HG03175 (cell line): ENCODE data around the gene PNPLA4.

ENCODE experiments used
- ATAC-seq: cut with Tn5 transposase; IDR thresholded peaks from one replicate; pipeline ENCODE4 v1.9.1; 2021; ENCODE audit warnings: mild to moderate bottlenecking, moderate library complexity; ENCODE audit not compliant: unreplicated experiment

PNPLA4 gene, protein sequence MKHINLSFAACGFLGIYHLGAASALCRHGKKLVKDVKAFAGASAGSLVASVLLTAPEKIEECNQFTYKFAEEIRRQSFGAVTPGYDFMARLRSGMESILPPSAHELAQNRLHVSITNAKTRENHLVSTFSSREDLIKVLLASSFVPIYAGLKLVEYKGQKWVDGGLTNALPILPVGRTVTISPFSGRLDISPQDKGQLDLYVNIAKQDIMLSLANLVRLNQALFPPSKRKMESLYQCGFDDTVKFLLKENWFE

DNA sequence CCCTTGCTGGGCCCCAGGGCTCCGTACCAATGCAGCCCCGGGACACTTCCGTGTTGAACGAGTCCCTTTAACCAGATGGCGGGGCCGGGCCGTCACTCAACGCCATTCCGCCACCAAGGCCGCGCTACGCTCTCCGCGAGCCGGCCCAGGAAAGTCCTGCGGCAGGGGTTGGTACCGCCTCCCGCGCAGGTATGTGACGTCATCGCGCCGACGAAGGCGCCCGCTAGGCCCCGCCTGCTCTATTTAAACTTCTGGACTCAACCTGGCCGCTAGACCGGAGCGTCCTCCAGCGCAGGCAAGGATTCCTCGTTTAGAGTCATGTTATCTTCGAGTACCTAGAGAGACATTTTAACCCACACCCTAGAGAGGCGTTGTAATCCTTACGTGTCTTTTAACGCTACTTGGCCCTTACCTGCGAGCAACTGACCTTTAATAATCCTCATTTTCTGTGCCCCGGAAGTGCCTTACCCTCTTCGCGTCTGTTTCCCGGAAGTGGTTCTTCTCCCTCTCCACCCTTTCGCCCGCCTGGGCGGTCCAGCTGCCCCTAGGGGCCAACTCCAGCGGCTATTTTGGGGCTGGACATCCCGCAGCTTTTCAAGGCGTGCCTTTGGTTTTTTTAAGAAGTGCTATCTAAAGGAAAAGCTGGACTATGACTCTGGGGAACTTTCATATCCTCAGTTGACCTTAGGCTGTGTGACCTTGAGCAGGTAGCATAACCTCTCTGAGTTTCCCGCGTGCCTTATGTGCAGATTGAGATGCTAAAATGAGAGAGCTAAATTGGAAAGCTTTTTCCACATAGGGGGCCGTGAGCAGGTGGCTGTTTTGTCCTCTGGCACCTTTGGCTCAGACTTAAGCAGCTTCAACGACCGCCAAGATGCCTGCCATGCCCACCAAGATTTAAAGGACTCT lies at the start of gene PNPLA4:
Gene PNPLA4 (minus strand): TSS at position 155 of the 909 bp plus-strand sequence. CDS start 1,294 bp downstream, outside the sequence.
- peak; percentile 91 for ATAC-seq

DNA sequence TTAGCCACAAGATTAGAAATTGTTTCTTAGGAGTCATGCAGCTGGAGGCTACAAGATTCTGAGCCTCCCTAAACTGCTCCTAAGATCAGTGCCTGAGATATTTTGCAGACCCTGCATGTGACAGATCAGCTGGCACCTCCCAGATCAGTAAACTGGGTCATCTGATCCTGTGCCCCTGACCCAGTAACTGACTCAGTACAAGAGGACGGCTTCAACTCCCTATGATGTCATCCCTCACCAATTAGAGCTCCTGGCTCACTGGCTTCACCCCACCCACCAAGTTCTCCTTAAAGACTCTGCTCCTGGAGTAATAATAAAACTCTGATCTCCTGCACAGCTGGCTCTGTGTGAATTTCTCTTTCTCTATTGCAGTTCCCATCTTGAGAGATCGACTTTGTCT lies 45.4 kb upstream of the PNPLA4 start:
- no peak for ATAC-seq

DNA sequence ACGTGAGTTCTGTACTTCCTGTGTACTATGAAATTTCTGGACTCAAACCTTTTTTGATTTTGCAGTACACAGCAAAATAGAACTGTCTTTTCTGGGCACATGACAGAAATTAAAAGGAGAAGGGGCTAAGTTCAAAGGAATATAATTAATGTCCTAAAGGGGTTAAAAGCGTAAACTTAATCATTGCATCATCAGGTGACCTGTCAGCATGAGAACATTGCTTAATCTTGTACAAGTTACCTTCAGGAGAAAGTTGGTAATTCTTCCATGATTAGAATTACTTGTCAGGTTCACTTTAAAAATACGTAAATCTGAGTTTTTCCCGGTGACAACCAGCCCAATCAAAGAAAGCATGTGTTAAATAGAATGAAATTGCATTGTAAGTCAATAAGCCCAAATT lies 43.2 kb upstream of the PNPLA4 start:
- ATAC-seq = no peak

DNA sequence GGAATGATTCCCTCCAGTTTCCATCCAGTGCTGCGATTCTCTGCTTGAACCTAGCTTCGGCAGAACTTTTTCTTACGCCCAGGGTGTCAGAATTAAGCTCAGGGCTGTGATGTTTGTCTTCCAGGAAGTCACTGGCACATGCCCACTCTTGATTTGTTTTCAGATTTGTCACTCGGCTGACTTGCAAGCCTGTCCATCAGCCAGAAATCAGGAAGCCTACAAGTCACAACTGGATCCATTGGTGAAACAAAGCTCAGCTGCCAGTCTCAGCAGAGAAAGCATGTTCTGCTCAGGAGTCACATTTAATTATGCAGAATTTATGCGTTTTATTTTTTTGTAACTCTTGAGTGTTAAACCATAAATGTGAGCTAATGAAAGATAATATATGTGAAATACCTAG lies 38.2 kb upstream of the PNPLA4 start:
- ATAC-seq = no peak

DNA sequence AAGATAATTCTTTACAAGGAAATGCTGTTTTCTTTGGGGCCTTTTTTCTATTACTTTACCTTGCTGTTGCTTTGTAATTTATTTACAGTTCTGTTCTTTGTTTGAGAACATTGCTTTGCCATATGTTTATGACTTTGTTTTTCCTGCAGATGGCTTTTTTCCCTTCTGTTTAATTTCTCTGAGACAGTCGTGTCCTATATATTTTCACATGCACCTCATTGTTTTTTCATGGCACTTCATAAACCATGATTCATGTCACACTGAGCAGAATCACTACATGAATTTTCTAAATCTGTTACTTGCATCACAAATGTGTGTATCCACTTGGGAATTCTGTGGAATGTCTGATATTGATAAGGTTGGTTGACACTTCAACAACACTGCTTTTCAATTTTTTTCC lies 33.0 kb upstream of the PNPLA4 start:
- no peak for ATAC-seq

DNA sequence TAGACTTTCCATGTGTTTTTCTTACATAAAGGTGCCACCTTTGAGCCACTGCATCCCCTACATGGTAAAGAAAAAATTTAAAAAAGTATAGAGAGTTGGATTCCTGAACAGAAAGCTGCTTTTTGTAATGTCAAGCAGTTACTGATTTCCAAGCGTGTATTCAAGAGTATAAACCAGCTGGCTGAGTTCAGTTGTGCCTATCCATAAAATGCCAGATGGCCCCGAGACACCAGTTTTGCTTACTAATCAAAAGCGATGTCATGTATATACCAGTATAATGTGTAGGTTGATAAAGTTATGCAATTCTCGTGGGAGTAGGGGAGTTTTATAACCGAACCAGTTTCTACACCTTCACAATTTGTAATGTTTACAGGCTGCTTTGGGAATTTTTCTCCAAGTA lies 26.2 kb upstream of the PNPLA4 start:
- ATAC-seq = no peak

DNA sequence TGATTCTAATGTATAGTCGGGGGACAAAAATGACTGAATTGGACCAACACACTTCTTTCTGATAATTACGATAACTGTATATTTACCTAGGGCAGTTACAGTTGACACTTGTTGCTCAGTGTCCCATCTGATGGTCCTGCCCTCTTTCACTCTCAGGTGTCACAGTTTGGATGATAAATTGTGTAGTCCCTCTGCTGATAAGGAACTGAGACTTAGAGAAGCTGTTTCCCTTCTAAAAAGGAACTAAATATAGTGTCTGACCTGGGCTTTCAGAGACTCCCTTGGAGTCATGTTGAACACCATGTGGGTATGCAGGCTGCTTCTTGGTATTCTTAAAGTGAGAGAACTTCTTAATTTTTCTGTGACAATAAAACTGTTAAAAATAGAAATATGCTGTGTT lies 23.7 kb upstream of the PNPLA4 start:
- peak; percentile 97 for ATAC-seq

DNA sequence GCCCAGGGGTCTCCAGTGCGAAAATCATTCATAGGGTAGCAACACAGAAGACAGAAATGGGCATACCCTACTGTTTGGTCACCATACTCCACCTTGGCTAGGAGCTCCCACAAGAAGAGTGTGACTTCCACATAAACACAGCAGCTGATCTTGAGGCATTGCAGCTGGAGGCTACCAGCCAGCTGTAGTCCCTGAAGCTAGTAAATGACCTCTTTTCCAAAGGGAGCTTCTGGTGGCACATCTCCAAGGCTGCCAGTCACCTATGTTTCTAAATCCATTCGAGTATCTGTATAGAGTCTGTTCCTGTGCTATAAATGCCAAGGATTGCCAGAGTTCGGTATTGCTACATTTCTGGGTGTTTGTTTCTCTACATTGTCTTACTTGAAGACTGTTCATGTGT lies 21.3 kb upstream of the PNPLA4 start:
- no peak for ATAC-seq

DNA sequence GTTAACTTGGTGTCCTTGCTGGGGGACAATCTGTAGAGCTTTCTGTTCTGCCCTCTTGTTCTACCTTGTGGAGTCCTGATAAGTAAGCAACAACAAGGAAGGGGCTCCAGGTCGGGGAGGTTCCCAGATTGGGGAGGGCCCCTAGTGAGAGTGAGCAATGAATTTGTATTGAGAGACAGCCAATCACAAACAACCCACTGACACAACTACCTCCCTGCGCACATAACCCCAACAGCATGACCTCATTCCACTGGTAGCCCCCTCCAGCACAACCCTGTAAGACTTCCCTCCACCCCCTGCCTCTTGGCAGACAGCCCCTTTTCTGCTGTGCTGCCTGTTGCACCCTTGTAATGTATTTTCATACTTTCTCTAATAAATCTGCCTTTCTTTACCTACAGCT lies 19.7 kb upstream of the PNPLA4 start:
- no peak for ATAC-seq

DNA sequence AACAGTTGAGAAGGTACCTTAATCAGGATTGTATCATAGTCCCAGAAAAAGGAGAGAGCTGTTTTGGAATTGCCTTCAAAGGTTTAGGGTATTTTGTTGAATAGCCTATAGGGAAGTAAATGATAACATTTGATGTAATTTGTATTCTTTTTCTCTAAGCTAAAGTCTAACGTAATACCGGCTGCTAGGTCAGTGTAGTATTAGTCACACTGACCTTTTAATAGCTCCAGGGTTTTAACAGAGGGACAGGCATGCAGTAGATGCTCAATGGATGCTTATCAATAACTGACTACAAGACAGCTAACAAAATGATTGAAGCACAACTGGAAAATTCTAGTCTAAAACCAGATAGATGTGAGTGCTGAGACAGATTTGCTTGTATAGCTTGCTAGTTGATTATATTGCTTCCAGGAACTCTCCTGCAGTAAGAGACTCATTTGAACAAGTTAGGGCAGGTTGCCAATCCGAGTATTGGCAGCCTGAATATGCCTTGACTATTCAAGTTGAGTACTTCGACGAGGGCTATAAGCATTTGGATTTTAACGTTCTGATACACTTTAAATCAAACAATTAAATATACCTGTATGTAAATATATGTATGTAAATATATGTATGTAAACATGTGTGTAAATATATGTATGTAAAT lies 16.5 kb upstream of the PNPLA4 start:
- no peak for ATAC-seq

DNA sequence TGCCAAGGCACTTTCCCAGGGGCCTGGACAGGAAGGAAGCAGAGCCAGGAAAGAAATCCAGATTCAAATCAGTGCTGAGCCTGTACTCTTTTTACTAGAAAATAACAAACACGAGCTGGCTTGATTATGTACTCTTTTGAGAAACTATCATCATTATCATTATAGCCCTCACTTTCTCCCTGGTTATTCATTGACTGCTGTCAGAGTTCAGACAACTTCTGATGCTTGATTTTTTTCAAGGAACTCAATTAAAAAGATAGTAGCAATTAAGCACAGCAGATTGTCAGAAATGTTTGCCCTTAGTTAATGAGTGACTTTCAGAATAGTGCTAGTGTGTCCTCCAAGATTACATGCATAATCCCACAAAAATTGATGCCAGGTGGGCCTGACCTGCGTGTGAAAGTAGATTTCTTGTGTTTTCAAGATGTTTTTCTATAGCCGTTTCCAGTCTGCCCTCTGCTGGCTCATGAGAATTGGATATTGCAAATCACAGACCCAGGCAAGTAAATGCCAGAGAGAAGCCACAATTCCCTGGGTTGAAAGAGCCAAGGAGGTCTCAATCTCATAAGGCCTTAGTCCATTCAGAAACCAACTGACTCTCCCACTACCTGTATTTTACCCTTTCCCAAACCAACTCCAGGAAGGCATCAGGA lies 14.3 kb upstream of the PNPLA4 start:
- no peak for ATAC-seq

DNA sequence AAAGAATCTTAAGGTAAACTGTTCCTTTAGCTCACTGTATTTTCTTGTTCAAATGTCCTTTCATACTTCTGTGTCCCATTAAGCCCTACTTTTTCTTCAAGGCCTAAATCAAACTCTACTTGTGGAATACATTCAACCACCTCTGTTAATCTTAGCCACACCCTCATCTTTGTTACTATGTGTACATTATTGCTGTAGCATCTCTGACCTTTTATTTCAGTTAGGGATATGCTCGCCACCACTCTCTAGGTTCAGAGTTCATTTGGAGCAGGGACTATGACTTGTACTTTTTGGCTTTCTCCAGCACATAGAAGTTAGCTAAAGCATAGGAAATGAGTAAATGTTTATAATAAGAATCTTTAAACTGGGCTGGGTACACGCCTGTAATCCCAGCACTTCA lies 6.8 kb upstream of the PNPLA4 start:
- ATAC-seq = no peak

DNA sequence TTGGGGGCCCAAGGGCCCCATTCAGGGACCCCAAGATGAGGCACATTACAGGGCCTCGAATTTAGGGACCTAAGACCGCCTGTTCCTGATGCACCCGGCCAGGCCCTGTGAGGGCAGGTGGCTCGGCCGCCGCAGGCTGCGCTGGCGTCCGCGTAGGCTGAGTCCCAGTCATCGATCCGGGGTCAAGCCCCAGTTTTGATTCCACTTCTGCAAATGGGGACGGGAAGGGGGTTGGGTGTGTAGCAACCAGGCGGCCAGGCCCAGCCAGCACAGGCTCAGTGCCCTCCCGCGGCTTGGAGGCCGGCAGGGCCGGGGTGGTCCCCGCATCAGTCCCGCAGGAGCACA lies 327 bp downstream of the PNPLA4 start:
- peak; percentile 50 for ATAC-seq

DNA sequence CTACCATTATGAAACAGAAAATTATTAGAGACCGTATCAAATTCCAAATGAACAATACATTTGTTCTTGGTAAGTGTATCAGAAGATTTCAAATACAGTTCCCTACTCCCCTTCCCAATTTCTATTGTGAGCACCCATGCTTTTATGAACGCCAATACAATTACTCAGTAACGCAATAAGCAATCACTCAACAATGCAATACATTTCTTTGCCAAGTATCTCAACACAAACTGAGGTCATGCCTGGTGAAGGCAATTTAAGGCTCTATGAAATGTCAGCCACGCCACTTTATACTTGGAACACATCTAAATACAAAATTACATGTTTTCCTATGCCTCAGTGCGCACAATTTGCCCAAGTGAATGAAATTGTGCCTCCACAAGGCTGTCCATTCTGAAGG lies 712 bp downstream of the PNPLA4 start:
- ATAC-seq = no peak

DNA sequence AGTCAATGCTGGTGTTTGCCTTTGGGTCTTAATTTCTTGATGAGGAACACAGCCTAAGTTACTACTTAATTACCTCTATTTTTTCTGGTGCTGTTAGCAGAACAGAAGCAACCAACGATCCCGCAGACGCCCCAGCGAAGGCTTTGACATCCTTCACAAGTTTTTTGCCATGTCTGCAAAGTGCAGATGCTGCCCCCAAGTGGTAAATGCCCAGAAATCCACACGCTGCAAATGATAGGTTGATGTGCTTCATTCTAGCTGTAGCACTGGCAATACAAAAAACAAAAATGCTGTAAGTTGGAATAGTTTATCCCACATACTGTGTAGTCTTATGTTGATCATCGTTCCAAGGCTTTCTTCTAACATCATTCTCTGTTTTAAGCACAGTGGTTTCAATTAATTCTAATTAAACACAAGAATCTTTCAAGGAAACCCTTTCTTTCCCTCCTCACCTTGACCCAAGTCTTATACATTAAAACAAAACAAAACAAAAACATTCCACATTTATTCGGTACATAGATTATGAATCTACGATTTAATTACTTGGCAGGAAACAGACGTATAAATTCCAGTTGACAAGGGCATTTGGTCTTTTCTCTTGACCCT lies 1.2 kb downstream of the PNPLA4 start:
- ATAC-seq = peak; percentile 34

DNA sequence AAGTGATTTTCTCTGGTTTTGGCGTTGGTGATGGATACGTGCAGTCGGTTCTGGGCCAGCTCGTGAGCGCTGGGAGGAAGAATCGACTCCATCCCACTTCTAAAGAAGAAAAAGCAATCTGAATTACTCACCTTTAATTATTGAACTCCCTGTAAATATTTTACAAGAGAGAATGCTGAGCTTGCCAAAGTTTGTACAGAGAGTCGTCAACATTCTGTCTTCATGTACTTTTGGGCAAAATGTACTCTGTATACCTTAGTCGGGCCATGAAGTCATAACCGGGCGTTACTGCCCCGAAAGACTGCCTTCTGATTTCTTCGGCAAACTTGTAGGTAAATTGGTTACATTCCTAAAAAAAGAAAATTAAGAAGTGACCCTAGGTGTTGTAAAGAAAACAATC lies 5.5 kb downstream of the PNPLA4 start:
- ATAC-seq = no peak

DNA sequence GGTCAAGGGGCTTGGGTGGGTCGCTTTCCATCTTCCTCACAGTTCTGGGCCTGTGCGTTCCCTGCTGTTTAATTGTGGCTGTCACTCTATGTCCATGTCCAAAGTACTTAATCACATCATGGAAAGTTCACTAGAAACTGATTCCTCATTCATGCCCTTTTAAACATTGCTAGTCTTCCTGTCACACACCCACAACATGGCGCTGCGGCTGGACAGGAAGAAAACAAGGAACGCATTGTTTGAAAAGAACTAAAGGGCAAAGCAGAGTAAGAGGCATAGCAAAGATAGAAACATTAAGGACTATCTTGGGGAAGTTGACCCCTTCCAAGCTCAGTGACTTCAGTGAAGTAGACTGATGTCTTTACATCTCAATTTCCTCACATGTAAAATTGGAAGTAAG lies 18.4 kb downstream of the PNPLA4 start:
- ATAC-seq = no peak

DNA sequence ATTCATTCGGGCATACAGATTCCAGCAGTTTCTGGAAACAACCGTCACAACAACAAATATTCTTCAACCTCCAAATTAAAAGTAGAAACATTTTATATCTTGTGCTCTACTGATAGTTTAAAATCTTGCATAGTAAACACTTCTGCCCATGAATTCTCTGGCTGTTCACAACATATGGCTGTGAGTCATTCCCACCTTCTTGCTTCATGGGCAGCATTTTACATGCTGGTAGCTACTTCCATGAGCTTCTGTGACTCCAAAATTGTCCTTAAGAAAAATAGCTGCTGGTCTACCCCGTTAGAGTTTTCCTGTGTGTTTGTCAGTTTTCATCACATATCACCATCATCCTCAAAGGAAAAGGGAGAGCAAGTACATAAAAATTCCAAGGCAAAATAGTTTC lies 22.7 kb downstream of the PNPLA4 start:
- no peak for ATAC-seq

DNA sequence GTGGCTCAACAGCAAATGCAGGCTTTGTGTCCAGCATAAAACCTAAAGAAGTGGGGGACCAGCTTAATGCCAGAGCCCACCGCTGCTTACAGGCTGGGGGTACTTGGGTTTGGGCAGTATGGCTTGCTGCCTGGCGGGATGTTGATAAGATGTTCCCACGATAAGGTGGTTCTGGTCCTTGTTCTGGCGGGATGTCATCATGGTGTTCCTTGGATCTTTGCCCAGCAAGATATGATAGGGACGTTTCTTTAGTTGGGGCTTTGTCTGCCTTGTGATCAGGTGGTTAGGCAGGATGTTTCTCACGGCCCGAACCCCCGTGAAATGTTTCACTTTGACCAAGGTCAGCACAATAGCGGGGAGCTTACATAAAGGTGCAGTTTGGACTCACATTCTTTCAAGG lies 35.3 kb downstream of the PNPLA4 start:
- no peak for ATAC-seq

DNA sequence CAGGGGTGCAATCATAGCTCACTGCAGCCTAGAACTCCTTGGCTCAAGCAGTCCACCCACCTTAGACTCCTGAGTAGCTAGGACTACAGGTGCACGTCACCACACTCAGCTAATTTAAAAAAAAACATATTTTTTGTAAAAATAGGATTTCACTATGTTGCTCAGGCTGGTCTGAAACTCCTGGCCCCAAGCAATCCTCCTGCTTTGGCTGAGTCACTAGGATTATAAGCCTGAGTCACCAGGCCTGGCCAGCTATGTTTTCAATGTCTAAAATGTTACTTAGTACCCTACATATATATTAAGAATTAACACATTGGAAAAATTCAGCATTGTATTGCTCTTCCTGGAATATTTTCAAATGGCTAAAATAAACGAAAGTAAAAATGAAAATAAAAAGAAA lies 37.5 kb downstream of the PNPLA4 start:
- ATAC-seq = no peak

DNA sequence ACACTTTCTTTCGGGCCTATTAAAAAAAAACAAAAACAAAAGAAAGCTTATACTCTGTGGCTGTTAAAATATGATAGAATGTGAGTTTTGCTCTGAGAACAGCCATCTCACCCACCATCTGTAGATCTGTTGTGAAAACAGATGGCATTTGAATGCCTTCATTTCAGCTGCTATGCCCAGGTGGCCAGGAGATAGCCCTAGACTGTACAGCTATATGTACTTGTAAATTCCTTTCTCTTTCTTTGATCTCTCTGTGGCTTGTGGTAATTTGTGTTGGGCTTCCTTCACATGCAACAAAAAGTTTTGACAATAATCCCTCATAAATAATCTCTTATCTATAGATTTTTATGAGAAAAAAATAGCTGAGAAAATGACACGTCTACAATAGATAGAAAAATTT lies 38.1 kb downstream of the PNPLA4 start:
- ATAC-seq = no peak
